Stimulated activated naive CD4-positive, alpha-beta T cell (primary cell): Measurements from ENCODE around the gene PRLR.

ENCODE experiments used
- DNase-seq, 6 experiments: peaks; one replicate each; lab custom pipeline; 2025; lab: John Stamatoyannopoulos, UW

PRLR gene

DNA sequence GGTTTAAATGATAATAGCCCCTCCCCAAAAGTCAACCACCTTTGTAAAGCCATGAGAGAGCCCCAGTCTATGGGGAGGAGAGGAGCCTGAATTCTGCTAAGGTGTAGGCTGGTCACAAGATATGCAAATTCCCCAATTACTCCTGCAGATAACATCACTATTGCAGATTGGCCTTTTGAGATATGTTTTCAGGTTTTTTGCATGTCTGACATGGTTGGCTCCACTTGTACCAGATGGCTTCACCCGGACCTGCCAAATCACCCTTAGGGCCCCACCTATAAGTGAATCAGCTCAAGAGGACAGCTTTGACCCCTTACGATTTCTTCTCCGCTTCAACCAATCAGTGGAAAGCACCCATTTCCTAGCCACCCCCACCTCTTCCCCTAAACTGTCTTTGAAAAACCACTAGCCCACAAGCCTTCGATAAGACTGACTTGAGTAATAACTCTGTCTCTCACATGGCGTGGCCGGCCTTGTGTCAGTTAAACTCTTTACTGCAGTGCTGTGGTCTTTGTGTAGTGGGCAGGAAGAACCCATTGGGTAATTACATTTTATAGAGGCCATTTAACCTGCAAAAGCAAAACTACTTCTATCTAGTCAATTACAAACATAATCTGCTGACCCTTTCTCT, 69.7 kb downstream of the PRLR start:
- no peak for DNase-seq

DNA sequence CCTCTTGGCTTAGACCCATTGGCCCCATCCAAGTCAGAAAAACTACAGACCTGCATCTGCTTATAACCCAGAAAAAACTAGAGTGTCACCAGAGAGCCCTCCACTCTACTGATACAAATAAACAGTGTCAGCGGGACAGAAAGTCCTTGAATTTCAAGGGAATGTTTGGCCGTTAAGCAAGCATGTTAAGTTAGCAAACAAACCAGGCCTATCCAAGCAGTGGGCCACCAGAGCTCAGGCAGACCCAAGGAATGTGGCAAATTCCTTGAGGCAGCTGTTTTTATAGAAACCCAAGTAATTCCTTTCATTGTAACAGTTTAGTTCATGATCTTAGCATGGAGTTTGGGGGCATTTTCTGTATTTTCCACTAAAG, 70.9 kb downstream of the PRLR start:
- DNase-seq, result no peak

DNA sequence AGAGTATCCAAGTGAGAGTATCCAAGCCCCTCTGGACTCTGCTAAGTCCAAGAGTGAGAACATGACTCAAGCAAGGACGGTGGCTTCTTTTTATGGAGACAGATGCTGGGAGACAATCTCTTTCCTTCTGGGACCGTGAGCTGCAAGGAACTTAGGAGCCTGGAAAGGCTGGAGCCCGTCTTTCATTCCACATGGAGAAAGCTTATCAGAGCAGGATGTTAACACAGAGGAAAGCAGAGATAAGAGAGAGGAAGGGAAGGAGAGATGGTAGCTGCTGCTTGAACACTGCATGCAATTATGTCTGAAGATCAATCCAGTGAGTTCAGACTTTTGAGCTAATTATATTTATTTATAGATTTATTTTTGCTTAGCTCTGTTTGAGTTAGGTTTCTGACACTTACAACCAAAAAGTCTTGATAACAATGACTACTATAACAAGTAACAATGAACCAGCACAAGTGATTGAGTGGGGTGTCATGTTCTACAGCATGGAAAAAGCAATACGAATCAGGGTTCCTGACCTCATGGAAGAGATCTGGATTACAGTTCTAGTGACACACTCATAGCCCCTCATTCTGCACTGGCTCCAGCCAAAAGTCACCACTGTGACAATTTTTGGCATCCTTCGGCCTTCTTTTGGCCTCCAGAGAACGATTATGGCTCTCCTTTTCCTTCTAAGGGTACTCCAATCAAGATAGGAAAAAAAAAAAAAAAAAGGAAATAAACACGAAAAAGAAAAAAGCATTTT, 71.5 kb downstream of the PRLR start:
- DNase-seq, result no peak

DNA sequence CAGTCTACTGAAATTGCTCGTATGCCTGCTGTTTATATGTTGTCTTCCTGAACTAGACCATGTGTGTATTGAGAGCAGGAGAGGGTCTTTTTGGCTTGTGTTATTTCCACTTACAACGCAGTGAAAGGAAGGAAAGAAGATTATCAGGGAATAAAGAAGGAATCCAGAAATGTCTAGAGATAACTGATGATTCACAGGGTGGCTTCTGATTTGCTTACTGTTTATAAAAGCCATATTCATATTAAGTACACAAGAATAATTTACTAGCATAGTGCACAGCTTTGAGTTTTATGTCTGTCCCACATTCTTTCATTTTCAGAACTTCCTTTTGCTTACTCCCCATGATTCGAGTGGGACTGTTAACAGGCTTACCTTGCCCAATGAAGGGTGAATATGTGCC, 72.1 kb downstream of the PRLR start:
- DNase-seq, result no peak

DNA sequence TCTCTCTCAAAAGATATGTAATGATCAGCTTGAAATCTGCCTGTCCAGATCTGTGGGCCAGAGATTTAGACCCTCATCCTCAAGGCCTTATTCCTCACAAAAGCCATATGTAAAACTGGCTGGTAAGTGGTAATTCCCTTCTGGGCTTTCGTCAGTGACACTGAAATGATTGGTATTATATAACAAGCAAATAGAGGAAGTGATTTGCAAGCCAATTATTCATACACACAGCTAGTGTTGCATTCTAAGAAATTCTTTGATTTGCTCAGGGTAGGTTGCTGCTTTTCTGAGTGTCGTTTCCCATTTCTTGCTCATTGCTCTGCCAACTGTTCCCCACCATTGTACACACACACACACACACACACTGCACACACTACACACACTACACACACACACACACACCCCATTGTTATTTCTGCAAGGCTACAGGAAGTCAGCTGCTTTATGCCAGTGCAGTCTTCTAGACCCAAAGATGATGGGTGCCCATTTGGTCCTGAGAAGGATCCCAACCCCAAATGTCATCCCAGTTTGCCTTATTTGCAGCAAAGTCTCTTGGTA, 76.8 kb downstream of the PRLR start:
- no peak for DNase-seq

DNA sequence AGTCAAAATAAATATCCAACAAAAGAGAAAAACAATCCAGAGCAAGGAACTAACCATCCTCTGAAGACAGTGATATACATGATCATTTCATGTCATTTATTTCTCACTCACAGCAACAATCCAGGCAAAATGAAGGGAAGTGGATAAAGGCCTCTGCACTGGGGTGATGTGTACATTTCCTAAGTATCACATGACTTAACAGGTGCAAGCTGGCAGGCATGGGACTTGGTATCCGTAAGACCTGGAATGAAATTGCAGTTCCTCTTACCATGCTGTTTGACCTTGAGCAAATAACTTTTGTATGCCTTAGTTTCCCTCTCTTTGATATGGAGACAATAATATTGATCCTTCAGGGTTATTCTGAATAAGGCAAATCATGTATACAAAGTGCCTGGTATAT, 77.6 kb downstream of the PRLR start:
- DNase-seq, result no peak

DNA sequence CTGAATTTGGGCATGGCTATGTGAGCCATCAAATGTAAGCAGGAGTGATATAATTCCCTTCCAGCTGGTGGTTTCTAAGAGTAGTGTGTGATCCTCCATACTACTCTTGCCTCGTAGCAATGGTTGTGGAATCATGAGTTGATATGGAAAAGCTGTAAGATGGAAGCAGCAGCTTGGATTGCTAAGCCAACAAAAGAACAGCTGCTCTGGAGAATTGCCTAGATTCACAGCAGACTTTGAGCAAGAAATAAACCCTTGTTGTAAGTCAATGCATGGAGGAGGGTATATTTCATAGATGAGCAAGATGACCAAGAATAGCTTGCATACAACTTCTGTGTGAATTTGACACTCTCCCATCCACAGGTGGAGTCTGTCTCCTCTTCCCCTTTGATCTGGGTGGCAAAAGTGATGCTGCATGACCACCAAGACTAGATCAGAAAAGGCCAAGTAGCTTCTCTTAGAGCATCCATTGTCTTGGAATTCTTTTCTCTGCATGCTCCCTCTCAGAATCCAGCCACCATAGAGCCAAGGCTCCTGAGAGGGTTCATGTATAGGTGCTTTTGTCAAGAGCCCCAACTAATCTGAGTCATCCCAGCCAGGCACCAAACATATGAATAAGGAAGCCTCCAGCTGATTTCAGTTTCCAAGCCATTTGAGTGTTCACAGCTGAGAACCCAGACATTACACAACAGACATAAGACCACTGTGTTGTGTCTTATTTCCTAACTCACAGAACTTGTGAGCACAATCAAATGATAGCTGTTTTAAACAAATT, 79.0 kb downstream of the PRLR start:
- DNase-seq, result no peak

DNA sequence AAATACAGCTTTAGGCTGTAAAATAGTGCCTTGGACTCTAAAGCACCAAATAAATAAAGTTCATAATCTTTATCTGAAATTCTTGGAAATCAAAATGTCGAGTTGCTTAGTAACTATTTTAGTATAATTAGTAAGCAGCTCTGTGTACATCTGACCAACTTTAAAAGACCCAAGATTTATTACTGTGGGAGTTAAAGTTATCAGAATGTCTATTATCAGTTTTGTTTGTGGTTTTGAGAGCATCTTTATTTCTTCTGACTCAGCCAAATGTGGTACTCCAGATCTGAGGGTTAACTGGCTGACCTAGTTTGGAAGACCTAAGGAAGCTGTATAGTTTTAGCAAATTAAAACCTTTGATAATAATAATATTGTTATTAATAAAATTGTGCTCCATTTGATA, 81.2 kb downstream of the PRLR start:
- no peak for DNase-seq

DNA sequence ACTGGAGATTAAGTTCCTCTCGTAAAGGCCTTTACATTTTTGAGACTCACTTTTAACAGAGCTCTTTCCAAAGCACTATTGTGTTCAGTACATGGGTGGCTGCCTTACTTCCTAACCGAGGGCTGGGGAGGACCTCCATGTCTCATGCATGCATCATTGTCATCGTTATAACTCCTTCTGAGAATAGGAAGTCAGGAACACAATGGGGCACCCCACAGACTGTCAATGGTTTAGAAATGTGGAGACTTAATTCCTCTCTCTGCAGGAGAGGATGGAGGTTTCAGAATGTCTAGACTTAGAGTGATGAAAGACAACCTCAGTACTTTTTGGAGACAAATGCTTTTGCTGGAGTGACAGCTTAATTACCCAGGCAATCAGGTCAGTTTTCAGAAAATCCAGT, 83.9 kb downstream of the PRLR start:
- DNase-seq, result no peak

DNA sequence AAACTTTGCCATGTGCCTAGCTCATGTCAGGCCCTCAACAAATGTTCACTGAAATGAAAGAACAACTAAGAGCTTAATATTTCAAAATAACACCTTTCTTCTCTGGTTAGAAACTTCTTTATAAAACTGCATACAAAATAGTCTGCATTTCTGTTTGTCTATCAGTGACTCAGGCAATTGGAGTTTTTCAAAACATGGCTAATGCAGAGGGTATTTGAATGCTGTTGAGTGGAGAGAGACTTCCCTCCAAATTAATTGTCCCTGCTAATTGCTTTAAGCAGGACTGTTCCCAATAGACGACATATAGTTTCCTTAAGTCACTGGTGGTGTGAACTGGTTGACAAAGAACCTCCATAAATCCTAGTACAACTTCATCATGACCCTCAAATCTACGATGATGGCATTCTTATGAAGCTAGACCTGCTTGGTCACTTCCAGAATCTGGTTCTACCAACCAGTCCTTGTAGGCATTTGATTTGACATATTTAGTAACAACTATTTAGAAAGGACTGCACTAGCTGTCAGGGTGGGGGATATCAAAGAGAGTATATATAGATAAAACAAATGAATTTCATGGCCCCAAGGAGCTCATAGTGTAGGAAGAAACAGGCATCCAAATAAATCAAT, 84.5 kb downstream of the PRLR start:
- no peak for DNase-seq

DNA sequence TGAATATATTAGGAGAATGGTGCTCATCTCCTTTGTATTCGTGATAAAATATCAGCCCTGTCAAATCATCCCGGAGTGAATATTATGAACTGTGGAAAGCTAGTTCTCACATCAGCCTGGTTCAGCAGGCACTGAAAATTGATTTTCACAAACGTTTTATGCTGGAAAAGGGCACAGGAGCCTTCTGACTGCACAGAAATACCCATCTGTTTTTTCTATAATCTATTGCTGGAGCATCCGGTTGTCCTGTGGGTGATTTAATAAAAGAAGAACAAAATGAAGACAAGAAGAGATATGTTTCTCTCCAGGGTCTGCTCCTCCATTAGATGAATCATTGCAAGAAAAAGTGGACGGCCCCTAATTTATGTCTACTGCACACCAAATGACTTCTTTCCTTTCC, 85.3 kb downstream of the PRLR start:
- no peak for DNase-seq

DNA sequence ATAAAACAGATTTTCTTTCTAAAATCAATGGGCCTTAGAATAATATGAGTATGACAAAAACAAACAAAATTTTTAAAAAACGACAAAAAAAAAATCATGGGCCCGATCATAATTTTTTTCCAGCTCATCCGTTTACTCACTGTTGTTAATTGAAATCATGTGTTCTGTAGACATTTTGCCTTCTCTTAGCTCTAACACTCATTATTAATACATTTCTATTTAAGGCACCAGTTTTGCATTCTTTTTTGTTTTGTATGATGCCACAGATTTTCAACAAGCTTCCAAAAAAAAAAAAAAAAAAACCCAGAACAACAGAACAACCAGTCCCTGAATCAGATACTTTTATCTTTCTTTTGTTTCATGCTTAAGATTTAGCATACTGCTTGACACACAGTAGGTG, 86.4 kb downstream of the PRLR start:
- no peak for DNase-seq

DNA sequence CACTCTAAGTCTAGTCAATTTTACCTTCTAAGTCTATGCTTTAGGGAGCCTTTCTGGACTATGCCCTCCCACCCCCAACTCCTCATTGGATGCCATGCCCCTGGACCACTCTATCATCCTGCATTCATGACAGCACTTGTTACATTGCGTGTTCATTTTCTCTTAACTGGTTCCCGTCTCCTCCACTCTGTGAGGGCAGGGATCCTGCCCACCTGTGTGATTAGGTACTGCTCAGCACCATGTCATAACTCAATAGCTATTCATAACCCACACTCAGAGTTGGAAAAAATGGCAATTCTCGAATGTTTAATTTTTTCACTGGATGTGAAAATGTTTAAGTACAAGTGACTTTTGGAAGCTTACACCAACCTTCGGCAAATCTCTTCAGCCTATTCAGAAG, 88.5 kb downstream of the PRLR start:
- DNase-seq, result no peak

DNA sequence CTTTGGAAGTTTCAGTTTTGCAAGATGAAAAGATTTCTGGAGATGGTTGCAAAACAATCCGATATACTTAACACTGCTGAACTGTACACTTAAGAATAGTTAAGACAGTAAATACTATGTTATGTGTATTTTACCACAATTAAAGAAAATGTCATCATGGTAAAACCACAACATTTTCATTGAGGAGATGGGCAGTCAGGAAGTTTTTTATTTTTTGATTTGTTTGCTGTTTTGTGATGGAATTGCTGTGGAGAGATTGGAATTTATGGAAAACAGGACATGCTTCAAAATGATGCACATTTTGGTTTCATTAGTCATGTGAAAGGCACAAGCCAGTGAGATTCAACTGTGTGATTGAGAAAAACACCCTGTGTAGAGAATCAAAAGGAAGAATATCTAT, 92.1 kb downstream of the PRLR start:
- DNase-seq, result no peak

DNA sequence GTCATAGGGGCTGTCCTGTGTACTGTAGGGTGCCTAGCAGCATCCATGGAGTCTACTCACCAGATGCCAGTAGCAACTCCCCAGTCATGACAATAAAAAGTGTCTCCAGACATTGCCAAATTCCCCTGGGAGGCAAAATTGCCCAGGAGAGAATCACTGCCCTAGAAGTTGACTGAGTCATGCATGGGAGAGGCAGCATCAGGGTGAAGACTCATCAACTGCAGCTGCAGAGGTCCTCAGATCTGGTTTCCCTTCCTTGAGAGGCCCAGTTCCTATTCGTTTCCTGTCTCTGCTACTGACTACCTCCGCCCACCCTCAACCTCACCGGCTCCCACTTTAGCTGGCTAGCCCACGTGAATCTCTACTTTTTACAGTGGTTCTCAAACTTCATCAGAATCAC, 93.9 kb downstream of the PRLR start:
- no peak for DNase-seq

DNA sequence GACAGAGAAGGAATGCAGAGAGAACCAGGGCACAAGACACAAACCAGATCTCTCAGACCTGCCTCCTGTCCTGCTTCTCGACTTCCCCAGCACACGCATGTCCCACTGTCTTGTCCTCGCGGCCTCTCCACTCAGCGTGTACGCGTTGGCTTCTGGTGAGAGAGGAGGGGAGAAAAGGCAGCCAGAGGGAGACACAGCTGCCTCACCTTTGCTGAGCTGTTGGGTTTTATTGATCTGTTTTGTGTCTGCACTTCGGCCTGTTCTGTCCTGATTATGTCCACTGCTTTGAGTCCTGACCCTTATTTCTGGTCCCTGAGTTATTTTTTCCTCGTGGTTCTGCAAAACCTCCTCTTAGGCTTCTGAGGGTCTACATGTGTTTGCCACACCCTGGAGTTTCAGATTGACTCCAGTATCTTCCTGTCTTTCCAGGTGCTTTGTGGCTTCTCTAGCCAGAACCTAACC, 95.0 kb downstream of the PRLR start:
- no peak for DNase-seq

DNA sequence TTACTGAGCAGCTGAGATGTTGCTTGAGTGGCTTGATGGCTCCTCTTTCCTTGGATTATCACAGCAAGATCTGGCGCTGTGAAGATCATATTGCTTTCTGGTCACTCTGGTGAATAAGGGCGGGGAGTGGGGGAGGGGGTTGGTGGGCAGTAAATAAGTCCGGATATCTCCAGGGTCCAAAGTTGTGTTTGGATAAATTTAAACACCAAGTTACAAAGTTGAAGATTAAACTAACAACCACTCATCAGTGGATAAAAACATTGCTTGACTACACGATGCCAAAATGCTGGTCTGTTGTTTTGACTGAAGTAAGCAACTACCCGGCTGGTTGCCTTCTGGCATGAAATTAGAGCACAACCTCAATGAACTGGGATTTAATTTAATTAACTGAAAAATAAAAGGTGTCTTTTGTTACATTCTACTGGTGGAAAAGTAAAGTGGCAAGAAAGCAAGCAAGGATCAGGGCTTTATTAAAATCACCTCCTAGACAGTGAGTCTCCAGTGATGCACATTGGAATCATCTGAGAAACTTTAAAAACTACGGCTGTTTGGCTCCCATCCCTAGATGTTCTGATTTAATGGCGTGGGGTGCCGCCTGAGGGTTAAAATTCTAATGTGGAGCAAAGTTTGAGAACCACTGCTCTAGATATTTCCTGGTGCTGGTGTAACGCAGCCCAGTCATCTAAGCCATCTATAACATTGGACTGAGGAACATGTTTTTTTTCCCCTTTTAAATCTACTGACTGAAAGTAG, 95.8 kb downstream of the PRLR start:
- no peak for DNase-seq

DNA sequence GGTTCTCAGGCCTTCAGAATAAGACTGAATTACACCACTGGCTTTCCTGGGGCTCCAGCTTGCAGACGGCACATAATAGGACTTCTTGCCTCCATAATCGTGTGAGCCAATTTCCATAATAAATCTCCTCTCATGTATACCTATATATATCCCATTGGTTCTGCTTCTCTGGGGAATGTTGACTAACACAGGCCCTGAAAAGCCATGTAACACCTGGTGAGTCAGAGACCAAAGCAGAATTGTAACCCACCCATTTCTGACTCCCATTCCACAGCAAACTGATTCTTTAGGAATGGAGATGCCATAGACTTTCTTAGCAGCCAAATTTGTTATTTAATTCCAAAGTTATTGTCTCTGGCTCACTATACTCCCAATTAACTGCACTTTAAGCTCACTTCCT, 97.1 kb downstream of the PRLR start:
- DNase-seq, result no peak

DNA sequence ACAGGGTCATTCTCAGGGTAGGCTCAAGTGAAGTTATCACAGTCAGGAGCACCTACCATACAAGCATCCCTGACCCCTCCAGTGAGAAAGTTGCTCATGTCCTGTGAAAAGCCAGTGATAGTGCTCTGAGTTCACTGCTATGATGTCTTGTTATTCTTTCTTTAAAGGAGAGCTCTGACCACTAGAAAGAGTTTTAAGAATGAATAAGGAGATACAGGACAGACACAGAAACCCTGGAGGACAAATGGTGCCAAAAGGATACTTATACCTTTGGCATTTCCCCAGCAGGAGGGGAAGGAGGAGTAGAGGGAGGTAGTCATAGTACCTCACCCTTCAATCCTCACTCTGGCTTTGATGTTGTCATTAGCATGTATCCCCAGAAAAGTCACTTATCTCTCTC, 98.6 kb downstream of the PRLR start:
- no peak for DNase-seq

DNA sequence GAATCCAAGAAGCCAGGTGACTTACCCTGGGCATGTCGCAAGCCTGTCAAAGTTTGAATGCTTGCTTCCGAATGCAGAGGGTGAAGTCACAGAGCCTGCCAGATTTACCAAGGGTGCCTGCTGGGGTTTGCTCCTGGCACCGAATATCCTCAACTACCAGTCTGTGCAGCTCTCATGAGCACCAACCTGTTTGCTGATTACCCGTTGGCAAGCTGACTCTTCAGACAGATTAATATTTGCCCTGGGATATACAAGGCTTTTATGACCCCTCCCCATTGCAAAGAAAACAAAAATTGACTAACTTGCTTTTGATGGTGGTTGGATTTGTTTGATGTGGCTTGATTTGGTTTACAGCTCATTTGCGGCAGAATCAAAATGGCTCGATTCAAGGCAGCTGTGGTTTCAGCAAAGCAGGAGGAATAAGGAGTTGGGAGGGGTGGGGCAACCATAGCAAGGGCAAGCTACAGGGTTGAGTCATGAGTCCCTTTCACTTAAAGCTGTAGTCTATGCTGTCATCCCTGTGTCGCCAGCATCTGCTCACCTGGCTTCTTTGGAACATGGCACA, 100.3 kb downstream of the PRLR start:
- DNase-seq, result peak in 4 of 6 experiments; percentile 1 to 33 (median 16)

DNA sequence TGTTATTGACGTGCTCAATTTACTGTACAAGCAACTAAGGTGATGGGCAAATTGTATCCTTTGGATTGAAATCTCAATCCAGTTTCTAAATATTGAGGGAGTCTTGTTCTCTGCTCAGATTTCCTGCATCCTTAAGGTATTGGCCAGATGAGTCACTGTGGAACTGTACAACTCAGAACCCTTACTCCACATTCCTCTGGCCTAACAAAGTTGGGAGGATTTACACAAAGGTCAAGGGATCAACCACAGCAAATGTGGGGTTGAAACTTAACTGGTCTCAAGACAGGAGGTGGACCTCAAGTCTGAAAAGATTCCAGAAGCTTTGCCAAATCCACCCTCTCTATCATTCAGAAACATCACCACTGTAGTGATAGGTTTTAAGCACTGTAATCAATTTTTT, 101.0 kb downstream of the PRLR start:
- no peak for DNase-seq
